HepG2 (cell line): ENCODE measurements around the gene CTNNBL1. TPM values are rescaled to one million over a fixed set of nuclear protein-coding genes. Genes with fewer than 3 reads are reported as not detected.

Experiments used
- ATF2 ChIP-seq: sonication (generic); formaldehyde crosslinking; IDR thresholded peaks from 2 replicates; pipeline ENCODE4 v1.4.0; 2020; ENCODE audit warnings: missing genetic modification reagents
- CHCHD3 ChIP-seq: sonication (generic); formaldehyde crosslinking; IDR thresholded peaks from 2 replicates; pipeline ENCODE4 v1.8.0; 2022; ENCODE audit warnings: mild to moderate bottlenecking, missing genetic modification reagents, moderate library complexity
- DRAP1 ChIP-seq: IDR thresholded peaks from 2 replicates; pipeline ENCODE4 v1.6.1; 2016; ENCODE audit warnings: missing genetic modification reagents, missing compliant biosample characterization
- GABPB1 ChIP-seq: IDR thresholded peaks from 2 replicates; pipeline ENCODE4 v1.6.1; 2016; ENCODE audit warnings: mild to moderate bottlenecking, missing genetic modification reagents, moderate library complexity, missing compliant biosample characterization
- HIC2 ChIP-seq: sonication (generic); formaldehyde crosslinking; IDR thresholded peaks from 2 replicates; pipeline ENCODE4 v1.9.0; 2022; ENCODE audit warnings: low read depth, missing genetic modification reagents
- HOXA7 ChIP-seq: sonication (generic); formaldehyde crosslinking; IDR thresholded peaks from 2 replicates; pipeline ENCODE4 v1.8.1; 2022; ENCODE audit warnings: mild to moderate bottlenecking, missing genetic modification reagents, moderate library complexity
- HOXA9 ChIP-seq: sonication (generic); formaldehyde crosslinking; IDR thresholded peaks from 2 replicates; pipeline ENCODE4 v1.8.1; 2022; ENCODE audit warnings: missing genetic modification reagents, mild to moderate bottlenecking, moderate library complexity, borderline replicate concordance
- MTA1 ChIP-seq: sonication (generic); formaldehyde crosslinking; IDR thresholded peaks from 2 replicates; pipeline ENCODE4 v1.4.0; 2020; ENCODE audit warnings: missing genetic modification reagents, mild to moderate bottlenecking, borderline replicate concordance
- POLR2AphosphoS5 ChIP-seq: IDR thresholded peaks from 2 replicates; pipeline ENCODE4 v1.6.1; 2012; ENCODE audit warnings: low read depth, low read length
- RARA ChIP-seq: IDR thresholded peaks from 2 replicates; pipeline ENCODE4 v1.6.1; 2016; ENCODE audit warnings: missing genetic modification reagents, missing compliant biosample characterization
- RELA ChIP-seq: sonication (generic); formaldehyde crosslinking; IDR thresholded peaks from 2 replicates; pipeline ENCODE4 v1.4.0; 2020; ENCODE audit warnings: missing genetic modification reagents
- STAT5B ChIP-seq: sonication (generic); formaldehyde crosslinking; IDR thresholded peaks from 2 replicates; pipeline ENCODE4 v1.4.0; 2020; ENCODE audit warnings: missing genetic modification reagents
- TRIM22 ChIP-seq: fragments of 450-650 bp; IDR thresholded peaks from 2 replicates; pipeline ENCODE4 v1.6.1; 2017
- ZBTB21 ChIP-seq: sonication (generic); formaldehyde crosslinking; IDR thresholded peaks from 2 replicates; pipeline ENCODE4 v1.4.0; 2020; ENCODE audit warnings: missing genetic modification reagents
- ZBTB7B ChIP-seq: sonication (generic); formaldehyde crosslinking; IDR thresholded peaks from 2 replicates; pipeline ENCODE4 v1.4.0; 2020; ENCODE audit warnings: missing genetic modification reagents
- ZNF101 ChIP-seq: sonication (generic); formaldehyde crosslinking; IDR thresholded peaks from 2 replicates; pipeline ENCODE4 v1.4.0; 2020; ENCODE audit warnings: mild to moderate bottlenecking, low read depth, missing genetic modification reagents, borderline replicate concordance
- ZNF180 ChIP-seq: sonication (generic); formaldehyde crosslinking; IDR thresholded peaks from 2 replicates; pipeline ENCODE4 v1.4.0; 2020; ENCODE audit warnings: low read depth, missing genetic modification reagents, borderline replicate concordance
- ZNF276 ChIP-seq: sonication (generic); formaldehyde crosslinking; IDR thresholded peaks from 2 replicates; pipeline ENCODE4 v1.4.0; 2020; ENCODE audit warnings: mild to moderate bottlenecking, low read depth, missing genetic modification reagents
- ZNF367 ChIP-seq: sonication (generic); formaldehyde crosslinking; IDR thresholded peaks from 2 replicates; pipeline ENCODE4 v1.4.0; 2020; ENCODE audit warnings: missing genetic modification reagents, borderline replicate concordance
- ZNF530 ChIP-seq: sonication (generic); formaldehyde crosslinking; IDR thresholded peaks from 2 replicates; pipeline ENCODE4 v1.5.0; 2020; ENCODE audit warnings: low read depth, mild to moderate bottlenecking, missing genetic modification reagents
- polyA plus RNA-seq, 8 experiments: library from polyadenylated mRNA; depleted of rRNA in 3 of 8; stranded (reverse) in 7 of 8; unstranded in 1 of 8; fragments of >200 nt; fragmentation: Illumina TruSeq in 4 of 8; extraction: Trizol in 4 of 8; gene quantifications; 2 replicates each; pipeline versions ENCODE4 v1.2.1 to v1.2.3, GENCODE V29; 2011 to 2016; ENCODE audit warnings: low read depth in 4 of 8, missing spikeins in 1 of 8, mixed read lengths in 1 of 8; ENCODE audit not compliant: insufficient read depth in 1 of 8
- total RNA-seq, 5 experiments: library from RNA; depleted of rRNA; stranded (reverse); fragments of >200 nt; fragmentation: Illumina TruSeq; extraction: Trizol; gene quantifications; 2 replicates each; pipeline ENCODE4 v1.2.3, GENCODE V29; 2016; ENCODE audit warnings: low read depth in 1 of 5
- TF ChIP-seq, protein P1 (sequence below): sonication (generic); formaldehyde crosslinking; IDR thresholded peaks from 2 replicates; pipeline ENCODE4 v1.9.0; 2021; ENCODE audit warnings: missing genetic modification reagents, mild to moderate bottlenecking, borderline replicate concordance

The CTNNBL1 gene
- total and polyA plus RNA-seq, 2 of the 13 experiments (the other 11 are each of a cell fraction or from before 2014, with no cell fraction given) = 49.3 to 94.6 TPM

DNA sequence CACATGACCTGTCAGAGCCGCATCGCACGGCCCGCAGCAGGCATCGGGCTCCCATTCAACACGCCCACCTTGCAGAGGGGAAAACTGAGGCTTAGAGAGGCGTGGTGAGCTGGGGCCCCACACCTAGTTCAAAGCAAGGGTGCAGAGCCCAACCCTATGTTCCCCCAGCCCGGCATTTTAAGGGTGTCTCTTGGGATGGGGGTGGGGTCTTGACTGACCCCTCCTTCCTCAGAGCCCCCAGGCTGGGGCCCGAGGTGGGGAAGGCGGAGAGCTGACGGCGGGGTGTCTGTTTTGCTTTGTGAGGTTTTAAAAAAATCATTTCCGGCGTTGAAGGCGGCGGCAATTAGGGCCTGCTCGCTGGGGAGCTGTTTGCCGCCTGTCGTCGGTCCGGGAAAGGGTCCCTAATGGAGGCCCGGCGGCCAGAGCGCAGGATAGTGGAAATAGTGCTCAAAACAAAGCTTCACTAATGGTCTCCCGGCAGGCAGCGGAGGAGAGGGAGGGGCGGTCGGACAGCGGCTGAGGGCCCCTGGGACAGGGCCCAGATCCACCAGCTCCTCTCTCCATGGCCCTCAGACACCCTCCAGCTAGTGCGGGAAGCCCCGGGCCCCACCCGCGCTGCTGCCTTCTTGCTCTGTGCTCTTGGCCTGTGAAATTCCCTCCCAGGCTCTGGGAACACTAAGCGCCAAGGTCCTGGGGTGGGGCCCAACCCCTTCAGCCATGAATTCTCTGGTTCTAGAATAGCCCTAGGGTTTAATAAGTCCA is 221.0 kb downstream of the CTNNBL1 start (continued):
- TF ChIP-seq TRIM22 (no peak), ZBTB7B (CRISPR knock-in tag) (peak; percentile 65; the same call in 1 of the 2 replicates), RARA (no peak), ZNF101 (CRISPR knock-in tag) (no peak), HOXA9 (CRISPR knock-in tag) (no peak), STAT5B (no peak), ZNF530 (CRISPR knock-in tag) (no peak), GABPB1 (CRISPR knock-in tag) (peak; percentile 66), ZBTB21 (CRISPR knock-in tag) (no peak), MTA1 (no peak), ZNF180 (CRISPR knock-in tag) (no peak), HOXA7 (no peak), DRAP1 (CRISPR knock-in tag) (0 out of 2 replicates have a peak, but pooled peaks have one; percentile 35), ATF2 (CRISPR knock-in tag) (no peak), POLR2AphosphoS5 (no peak), CHCHD3 (CRISPR knock-in tag) (no peak), ZNF276 (peak; percentile 17; the same call in 1 of the 2 replicates), RELA (CRISPR knock-in tag) (no peak; the same call in 1 of the 2 replicates), ZNF367 (no peak), HIC2 (CRISPR knock-in tag) (no peak)
- TF ChIP-seq, protein P1, sequence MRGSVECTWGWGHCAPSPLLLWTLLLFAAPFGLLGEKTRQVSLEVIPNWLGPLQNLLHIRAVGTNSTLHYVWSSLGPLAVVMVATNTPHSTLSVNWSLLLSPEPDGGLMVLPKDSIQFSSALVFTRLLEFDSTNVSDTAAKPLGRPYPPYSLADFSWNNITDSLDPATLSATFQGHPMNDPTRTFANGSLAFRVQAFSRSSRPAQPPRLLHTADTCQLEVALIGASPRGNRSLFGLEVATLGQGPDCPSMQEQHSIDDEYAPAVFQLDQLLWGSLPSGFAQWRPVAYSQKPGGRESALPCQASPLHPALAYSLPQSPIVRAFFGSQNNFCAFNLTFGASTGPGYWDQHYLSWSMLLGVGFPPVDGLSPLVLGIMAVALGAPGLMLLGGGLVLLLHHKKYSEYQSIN (CRISPR knock-in tag) = no peak
